H1 (cell line): Measurements from ENCODE around the gene NOP9. TPM values are rescaled to one million over a fixed set of nuclear protein-coding genes. Genes with fewer than 3 reads are reported as not detected.

Experiments
- CTCF ChIA-PET: fragments of 300-600 bp; sonication (Branson Sonifier 250); formaldehyde crosslinking; loops from one replicate; lab custom pipeline; 2021; ENCODE audit not compliant: partially characterized antibody; lab: Charles Lee
- POLR2A ChIA-PET: fragments of 300-600 bp; sonication (Branson Sonifier 250); formaldehyde crosslinking; loops from one replicate; lab custom pipeline; 2021; ENCODE audit warnings: inconsistent platforms; ENCODE audit not compliant: partially characterized antibody; lab: Charles Lee
- DNase-seq, 2 experiments: peaks; one replicate each; pipeline versions ENCODE4 v3.0.0 to v3.0.0-alpha.2; 2010 to 2022; ENCODE audit warnings: low spot score in 2 of 2, low read depth in 1 of 2, mixed read lengths in 1 of 2
- FAIRE-seq: peaks from 2 replicates; lab custom pipeline; 2011; peaks lifted over from hg19 to GRCh38; lab: Jason Lieb, UNC
- H2AFZ ChIP-seq: 2 replicates; pipeline ENCODE4 v1.8.1; 2012; ENCODE audit warnings: low read length, inconsistent platforms
- H2AK5ac ChIP-seq: 2 replicates; pipeline ENCODE4 v1.6.1; 2013; ENCODE audit warnings: low read depth, low read length
- H2BK120ac ChIP-seq: replicated peaks from 2 replicates; pipeline ENCODE3; 2013; ENCODE audit warnings: low read depth, low read length, inconsistent platforms
- H2BK12ac ChIP-seq: 2 replicates; pipeline ENCODE4 v1.6.1; 2013; ENCODE audit warnings: low read depth, low read length
- H2BK15ac ChIP-seq: 2 replicates; pipeline ENCODE4 v1.6.1; 2013; ENCODE audit warnings: low read length
- H2BK20ac ChIP-seq: 2 replicates; pipeline ENCODE4 v1.6.1; 2013; ENCODE audit warnings: low read length
- H2BK5ac ChIP-seq: 2 replicates; pipeline ENCODE4 v1.6.1; 2013; ENCODE audit warnings: low read depth, low read length
- H3K14ac ChIP-seq: 2 replicates; pipeline ENCODE4 v1.6.1; 2013; ENCODE audit warnings: inconsistent platforms; ENCODE audit not compliant: insufficient read length
- H3K18ac ChIP-seq: 2 replicates; pipeline ENCODE4 v1.6.1; 2013; ENCODE audit warnings: low read length; ENCODE audit errors: extremely low read depth
- H3K23ac ChIP-seq: 2 replicates; pipeline ENCODE4 v1.6.1; 2013; ENCODE audit warnings: inconsistent platforms; ENCODE audit not compliant: insufficient read length
- H3K23me2 ChIP-seq: 2 replicates; pipeline ENCODE4 v1.6.1; 2013; ENCODE audit warnings: low read depth, low read length
- H3K27ac ChIP-seq: 2 replicates; pipeline ENCODE4 v1.6.1; 2011; ENCODE audit warnings: low read depth, low read length, inconsistent platforms
- H3K27me3 ChIP-seq, 4 experiments: replicated peaks in 1 of 4; 1 replicate in 1 of 4; 2 replicates in 3 of 4; pipeline versions ENCODE4 v1.6.1 to v1.8.1; 2011 to 2013; ENCODE audit warnings: low read length in 3 of 4, mild to moderate bottlenecking in 3 of 4, inconsistent platforms in 2 of 4, mixed read lengths in 2 of 4, moderate library complexity in 1 of 4; ENCODE audit not compliant: control insufficient read depth in 3 of 4, insufficient read depth in 3 of 4; ENCODE audit errors: extremely low read depth in 1 of 4
- H3K36me3 ChIP-seq, 4 experiments: 2 replicates each; pipeline versions ENCODE4 v1.6.1 to v1.8.1; 2011 to 2013; ENCODE audit warnings: mild to moderate bottlenecking in 4 of 4, low read length in 3 of 4, moderate library complexity in 2 of 4, control low read depth in 1 of 4, inconsistent platforms in 1 of 4; ENCODE audit not compliant: insufficient read depth in 4 of 4, control insufficient read depth in 2 of 4
- H3K4ac ChIP-seq: replicated peaks from 2 replicates; pipeline ENCODE3; 2013; ENCODE audit warnings: low read length, low read depth, mixed read lengths, inconsistent platforms; ENCODE audit not compliant: insufficient read length
- H3K4me1 ChIP-seq, 4 experiments: replicated peaks in 1 of 4; 1 replicate in 1 of 4; 2 replicates in 3 of 4; pipeline versions ENCODE4 v1.6.1 to v1.8.1; 2011 to 2013; ENCODE audit warnings: low read length in 3 of 4, inconsistent platforms in 2 of 4, mixed read lengths in 1 of 4; ENCODE audit not compliant: insufficient read depth in 4 of 4, control insufficient read depth in 3 of 4
- H3K4me2 ChIP-seq, 2 experiments: 2 replicates each; pipeline versions ENCODE4 v1.6.1 to v1.8.1; 2011 to 2013; ENCODE audit warnings: low read depth in 2 of 2, low read length in 2 of 2, control low read depth in 1 of 2, inconsistent platforms in 1 of 2, mild to moderate bottlenecking in 1 of 2; ENCODE audit not compliant: insufficient read depth in 1 of 2
- H3K4me3 ChIP-seq, 4 experiments: fragments of 200-600, 300-600 bp in 1 of 4; sonication (generic), shearing (Covaris generic), sonication (Bioruptor Twin) in 1 of 4; 2 replicates each; pipeline versions ENCODE4 v1.5.1 to v1.8.1; 2011 to 2016; ENCODE audit warnings: low read length in 4 of 4, low read depth in 3 of 4, control low read depth in 2 of 4, inconsistent platforms in 2 of 4, mild to moderate bottlenecking in 2 of 4, mixed read lengths in 1 of 4, moderate library complexity in 1 of 4; ENCODE audit not compliant: insufficient read depth in 2 of 4; ENCODE audit errors: extremely low read depth in 1 of 4
- H3K56ac ChIP-seq: replicated peaks from 2 replicates; pipeline ENCODE3; 2013; ENCODE audit warnings: low read depth, mild to moderate bottlenecking, mixed read lengths, low read length, inconsistent platforms; ENCODE audit not compliant: insufficient read length
- H3K79me1 ChIP-seq: 2 replicates; pipeline ENCODE4 v1.6.1; 2013; ENCODE audit warnings: low read depth, low read length, control low read depth
- H3K79me2 ChIP-seq, 2 experiments: 2 replicates each; pipeline versions ENCODE4 v1.6.1 to v1.8.1; 2012 to 2013; ENCODE audit warnings: low read length in 2 of 2, mild to moderate bottlenecking in 2 of 2, inconsistent platforms in 1 of 2; ENCODE audit not compliant: insufficient read depth in 2 of 2, control insufficient read depth in 1 of 2
- H3K9ac ChIP-seq, 4 experiments: replicated peaks in 1 of 4; 1 replicate in 1 of 4; 2 replicates in 3 of 4; pipeline versions ENCODE4 v1.6.1 to v1.8.1; 2011 to 2013; ENCODE audit warnings: low read depth in 3 of 4, low read length in 3 of 4, control low read depth in 2 of 4, mild to moderate bottlenecking in 2 of 4, moderate library complexity in 2 of 4, inconsistent platforms in 1 of 4; ENCODE audit errors: extremely low read depth in 1 of 4
- H3K9me3 ChIP-seq, 2 experiments: 2 replicates each; pipeline versions ENCODE4 v1.6.1 to v1.8.1; 2012 to 2013; ENCODE audit warnings: mild to moderate bottlenecking in 2 of 2, moderate library complexity in 2 of 2, control low read depth in 1 of 2, inconsistent platforms in 1 of 2, low read depth in 1 of 2, low read length in 1 of 2, mixed read lengths in 1 of 2; ENCODE audit not compliant: insufficient read depth in 2 of 2
- H4K20me1 ChIP-seq, 2 experiments: replicated peaks in 1 of 2; 2 replicates each; pipeline versions ENCODE3 to v1.8.1; 2011 to 2013; ENCODE audit warnings: inconsistent platforms in 2 of 2, low read length in 2 of 2, mild to moderate bottlenecking in 1 of 2; ENCODE audit not compliant: insufficient read depth in 2 of 2, control insufficient read depth in 1 of 2
- H4K5ac ChIP-seq: 2 replicates; pipeline ENCODE4 v1.6.1; 2013; ENCODE audit warnings: low read length, low read depth, mixed read lengths, inconsistent platforms; ENCODE audit not compliant: insufficient read length
- H4K8ac ChIP-seq: 2 replicates; pipeline ENCODE4 v1.8.0; 2013; ENCODE audit warnings: mild to moderate bottlenecking, moderate library complexity, low read length, inconsistent platforms; ENCODE audit not compliant: insufficient read depth; ENCODE audit errors: extremely low read depth
- H4K91ac ChIP-seq: replicated peaks from 2 replicates; pipeline ENCODE3; 2013; ENCODE audit warnings: low read length, mixed read lengths, inconsistent platforms; ENCODE audit not compliant: insufficient read length
- CHD1 ChIP-seq: IDR thresholded peaks from 2 replicates; pipeline ENCODE4 v1.6.1; 2012; ENCODE audit warnings: low read depth, low read length, improper control_type of control experiment
- CREB1 ChIP-seq: IDR thresholded peaks from 2 replicates; pipeline ENCODE4 v1.6.1; 2012; ENCODE audit warnings: inconsistent platforms
- KDM4A ChIP-seq: IDR thresholded peaks from one replicate; pipeline ENCODE4 v1.7.1; 2012; ENCODE audit warnings: low read depth, mild to moderate bottlenecking, moderate library complexity, low read length, inconsistent platforms; ENCODE audit not compliant: severe bottlenecking
- MAFK ChIP-seq: IDR thresholded peaks from 2 replicates; pipeline ENCODE4 v1.6.1; 2012; ENCODE audit warnings: low read depth, mild to moderate bottlenecking, improper control_type of control experiment, low read length
- SP1 ChIP-seq: IDR thresholded peaks from 2 replicates; pipeline ENCODE4 v1.6.1; 2011; ENCODE audit warnings: low read depth, low read length
- TAF1 ChIP-seq: IDR thresholded peaks from 2 replicates; pipeline ENCODE4 v1.6.1; 2011; ENCODE audit warnings: mild to moderate bottlenecking, low read depth, low read length
- TAF7 ChIP-seq: optimal IDR thresholded peaks from 2 replicates; pipeline ENCODE3; 2011; ENCODE audit warnings: low read depth, mild to moderate bottlenecking, inconsistent platforms, low read length, moderate library complexity, borderline replicate concordance
- TBP ChIP-seq: IDR thresholded peaks from 2 replicates; pipeline ENCODE4 v1.6.1; 2011; ENCODE audit warnings: low read depth, low read length, improper control_type of control experiment
- ZNF274 ChIP-seq: IDR thresholded peaks from 2 replicates; pipeline ENCODE4 v1.7.0; 2012; ENCODE audit warnings: low read length, borderline replicate concordance; ENCODE audit errors: extremely low read depth
- WGBS, 2 experiments: shearing (Covaris generic) in 1 of 2; methylation state at CpG; one replicate each; pipeline versions ENCODE4 v1.1.6 to v1.1.7; 2013 to 2015; ENCODE audit warnings: low lambda C conversion rate in 2 of 2, mixed read lengths in 2 of 2, inconsistent platforms in 1 of 2, low coverage in 1 of 2, missing lambda C conversion rate in 1 of 2; ENCODE audit not compliant: insufficient replicate concordance in 2 of 2, insufficient coverage in 1 of 2, insufficient read length in 1 of 2; ENCODE audit errors: extremely low coverage in 1 of 2, missing lambda C conversion rate in 1 of 2; 5-methylcytosine and 5-hydroxymethylcytosine counted together
- polyA plus RNA-seq, 7 experiments: library from polyadenylated mRNA; depleted of rRNA in 3 of 7; stranded (reverse) in 5 of 7; unstranded in 2 of 7; fragments of >200 nt in 5 of 7; fragments of 200-250 nt in 2 of 7; gene quantifications; 1 replicate in 5 of 7; 2 replicates in 1 of 7; 4 replicates in 1 of 7; pipeline versions ENCODE4 v1.2.1 to v1.2.3, GENCODE V29; 2011 to 2013; ENCODE audit warnings: missing spikeins in 2 of 7, mixed read lengths in 2 of 7
- total RNA-seq: library from RNA; stranded (reverse); fragmentation: NEBNext Ultra II Directional; extraction: Animal tissue kit (Norgen Biotek cat#: 25700); gene quantifications from 2 replicates; pipeline ENCODE4 v1.2.1, GENCODE V29; 2021
- TF ChIP-seq, protein P1 (sequence below), 3 experiments: IDR thresholded peaks; 1 replicate in 2 of 3; 2 replicates in 1 of 3; pipeline versions ENCODE4 v1.5.1 to v1.6.1; 2011; ENCODE audit warnings: low read length in 3 of 3, mild to moderate bottlenecking in 3 of 3, inconsistent platforms in 2 of 3, low read depth in 1 of 3, moderate library complexity in 1 of 3; ENCODE audit not compliant: insufficient read depth in 1 of 3; ENCODE audit errors: control extremely low read depth in 1 of 3

Gene NOP9
- total and polyA plus RNA-seq, 2 of the 8 experiments (the other 6 are each of a cell fraction or from before 2014, with no cell fraction given) = 17.8 to 34.8 TPM

GRCh38 chr14:24291446-24292117 lies 8.1 kb upstream of the NOP9 start:
- Histone ChIP-seq H2BK20ac (no peak overlapping the region), H3K27me3 (no peaks in the 10 kb centered on the region), H2BK120ac (no peak overlapping the region), H3K4me2 (no peak overlapping the region), H3K36me3 (peaks cover 2 to 12% (median 7%) of the 10 kb centered on the region in 4 experiments; a peak in 4 of 8 replicates), H3K4ac (no peak overlapping the region), H2BK12ac (no peak overlapping the region), H4K5ac (no peak overlapping the region), H2AFZ (no peak overlapping the region), H3K79me2 (no peaks in the 10 kb centered on the region), H3K23ac (no peak overlapping the region), H4K8ac (no peak overlapping the region; the same call in 1 of the 2 replicates), H2BK15ac (no peak overlapping the region), H3K9ac (no peak overlapping the region), H4K91ac (no peak overlapping the region), H3K23me2 (no peaks in the 10 kb centered on the region), H3K56ac (no peak overlapping the region), H3K9me3 (no peaks in the 10 kb centered on the region), H3K18ac (no peak overlapping the region), H2AK5ac (no peak overlapping the region), H3K79me1 (no peaks in the 10 kb centered on the region), H3K27ac (no peak overlapping the region), H4K20me1 (peaks cover 2 to 4% of the 10 kb centered on the region in 2 experiments), H2BK5ac (no peak overlapping the region), H3K4me3 (no peak overlapping the region), H3K4me1 (no peaks in the 10 kb centered on the region), H3K14ac (no peak overlapping the region)
- ChIA-PET CTCF (interaction anchor here (0.8 to 5.5 kb wide), 7 partner anchors 10 to 86 kb away, joined by 3 to 51 read pairs (median 35); partner anchors contain the start of genes CIDEB, RABGGTA, TINF2 and TSSK4), POLR2A (interaction anchor here (1.0 to 2.1 kb wide), 10 partner anchors 8 to 49 kb away, joined by 3 to 13 read pairs (median 4); partner anchors contain the start of genes DHRS1, NOP9, RABGGTA and TINF2)
- no peak for DNase-seq
- no peak for FAIRE-seq
- 78% methylated on average over 3 of the region's 3 CpGs; no CpG with 5 or more reads in 1 of the 2 experiments for WGBS, 2 experiments
- TF ChIP-seq TBP (no peak), CHD1 (no peak), ZNF274 (no peak), TAF7 (no peak), TAF1 (no peak), SP1 (no peak), KDM4A (no peak), CREB1 (no peak), MAFK (no peak)
- TF ChIP-seq, protein P1, sequence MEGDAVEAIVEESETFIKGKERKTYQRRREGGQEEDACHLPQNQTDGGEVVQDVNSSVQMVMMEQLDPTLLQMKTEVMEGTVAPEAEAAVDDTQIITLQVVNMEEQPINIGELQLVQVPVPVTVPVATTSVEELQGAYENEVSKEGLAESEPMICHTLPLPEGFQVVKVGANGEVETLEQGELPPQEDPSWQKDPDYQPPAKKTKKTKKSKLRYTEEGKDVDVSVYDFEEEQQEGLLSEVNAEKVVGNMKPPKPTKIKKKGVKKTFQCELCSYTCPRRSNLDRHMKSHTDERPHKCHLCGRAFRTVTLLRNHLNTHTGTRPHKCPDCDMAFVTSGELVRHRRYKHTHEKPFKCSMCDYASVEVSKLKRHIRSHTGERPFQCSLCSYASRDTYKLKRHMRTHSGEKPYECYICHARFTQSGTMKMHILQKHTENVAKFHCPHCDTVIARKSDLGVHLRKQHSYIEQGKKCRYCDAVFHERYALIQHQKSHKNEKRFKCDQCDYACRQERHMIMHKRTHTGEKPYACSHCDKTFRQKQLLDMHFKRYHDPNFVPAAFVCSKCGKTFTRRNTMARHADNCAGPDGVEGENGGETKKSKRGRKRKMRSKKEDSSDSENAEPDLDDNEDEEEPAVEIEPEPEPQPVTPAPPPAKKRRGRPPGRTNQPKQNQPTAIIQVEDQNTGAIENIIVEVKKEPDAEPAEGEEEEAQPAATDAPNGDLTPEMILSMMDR (IDR thresholded peaks at IDR 0.05; ENCODE audit: control extremely low read depth in 1 of 3, insufficient read depth in 1 of 3, low read depth in 1 of 3, low read length in 3 of 3) = no peak
